Heart right ventricle (tissue), 16 donors: ENCODE results near the gene RASGRP1. TPM values are rescaled to one million over a fixed set of nuclear protein-coding genes. Genes with fewer than 3 reads are reported as not detected.

Source experiments
- ATAC-seq, 8 donors: fragments of 200-7000 bp; cut with Tn5 transposase; one replicate each; pipeline ENCODE4 v1.9.1; 2020; ENCODE audit warnings: mild to moderate bottlenecking in 8 of 8, moderate library complexity in 8 of 8, moderate number of reproducible peaks in 1 of 8
- DNase-seq, 2 donors: peaks; one replicate each; pipeline ENCODE4 v3.0.0-alpha.2; 2020
- H3K27ac ChIP-seq, 10 donors: fragments of 200-600 bp; sonication (generic) in 2 of 10; one replicate each; pipeline versions ENCODE4 v1.5.0 to v1.8.0; 2020 to 2022; ENCODE audit warnings: mild to moderate bottlenecking in 3 of 10
- H3K27me3 ChIP-seq, 7 donors: fragments of 200-600 bp; one replicate each; pipeline ENCODE4 v1.8.0; 2021 to 2022; ENCODE audit warnings: mild to moderate bottlenecking in 2 of 7
- H3K36me3 ChIP-seq, 9 donors: fragments of 200-600 bp; sonication (generic) in 1 of 9; one replicate each; pipeline versions ENCODE4 v1.5.0 to v1.8.0; 2020 to 2022; ENCODE audit warnings: mild to moderate bottlenecking in 2 of 9
- H3K4me1 ChIP-seq, 9 donors: fragments of 200-600 bp; sonication (generic) in 1 of 9; one replicate each; pipeline versions ENCODE4 v1.5.0 to v1.8.0; 2020 to 2022; ENCODE audit warnings: mild to moderate bottlenecking in 4 of 9
- H3K4me3 ChIP-seq, 10 donors: fragments of 200-600 bp; sonication (generic) in 2 of 10; one replicate each; pipeline versions ENCODE4 v1.5.0 to v1.8.0; 2020 to 2022; ENCODE audit warnings: mild to moderate bottlenecking in 7 of 10, moderate library complexity in 2 of 10
- H3K9me3 ChIP-seq, 11 donors: fragments of 200-600 bp in 10 of 11; sonication (generic) in 2 of 11; one replicate each; pipeline versions ENCODE4 v1.5.0 to v1.8.0; 2013 to 2022; ENCODE audit warnings: mild to moderate bottlenecking in 2 of 11, control low read depth in 1 of 11, moderate library complexity in 1 of 11
- CTCF ChIP-seq, 9 donors: fragments of 200-600 bp; sonication (generic) in 2 of 9; IDR thresholded peaks; one replicate each; pipeline versions ENCODE4 v1.5.0 to v1.8.0; 2021 to 2022; ENCODE audit warnings: antibody characterized with exemption in 9 of 9, mild to moderate bottlenecking in 5 of 9, moderate library complexity in 1 of 9
- WGBS, 2 donors: extraction: QIAGEN DNeasy Blood & Tissue Kit; methylation state at CpG; one replicate each; pipeline ENCODE4 v1.1.7; 2013; ENCODE audit warnings: inconsistent platforms in 1 of 2; 5-methylcytosine and 5-hydroxymethylcytosine counted together
- intact Hi-C, 10 donors: fragments of 100-400 bp; cut with DNase I; formaldehyde crosslinking; loops; one replicate each; pipeline versions ENCODE4 v1.11.1 to v1.14.2; 2022
- polyA plus RNA-seq, 2 donors: library from polyadenylated mRNA; stranded (reverse); fragments of 200-250 nt; gene quantifications; one replicate each; pipeline ENCODE4 v1.2.3, GENCODE V29; 2013
- total RNA-seq, 10 donors: library from RNA; stranded (reverse); fragmentation: NEBNext Ultra II Directional in 3 of 10; extraction: Animal tissue kit (Norgen Biotek cat#: 25700) in 3 of 10; gene quantifications; one replicate each; pipeline versions ENCODE4 v1.2.1 to v1.2.4, GENCODE V29; 2021 to 2023
- donor health status: Arrhythmogenic right ventricular cardiomyopathy.
- donor health status: ischemic (EF 13 %, LVEDD 7.1; RV severe dilation, severe dysfunction).
- donor health status: healthy with polysubstance abuse.
- donor health status: DM: no; HTN: yes; CAD: no.
- donor health status: DM: no; HTN: no; CAD: no.
- donor health status: ischemic (EF 25% LVEDD 6.9; RV normal size, moderate dysfunction).
- donor health status: ischemic (EF 25% LVEDD 5.7; RV mildly dilated, moderate dysfunction).
- donor health status: healthy.
- donor health status: DM: yes; HTN: yes; CAD: no.
- donor health status: Ischemic cardiomyopathy.
- donor health status: ischemic (EF 35%, LVEDD 5.7; RV mildly dilated, moderate dysfunction).
- donor health status: nonischemic (EF 11% LVEDD 7.7; RV severe dilation, severe dysfunction).
- donor health status: DM: yes; HTN: yes; CAD: no.
- donor health status: PGD.
- donor health status: ischemic (EF 29% LVEDD 5.4; RV normal size, mild dysfunction).
- donor health status: nonischemic (EF 23%, LVEDD 6.1; RV moderate dilation, normal function).

Gene RASGRP1
- total and polyA plus RNA-seq, 12 donors = 0.04 to 3.0 (median 0.42) TPM; not detected in 1

GRCh38 chr15:38541026-38541425 is 23.6 kb downstream of the RASGRP1 start:
- no peak for TF ChIP-seq CTCF (IDR thresholded peaks at IDR 0.05)
- no peak overlapping the region for H3K4me3 ChIP-seq
- no peak overlapping the region for H3K27ac ChIP-seq
- peaks cover 0 to 14% (median 3%) of the 10 kb centered on the region in 9 donors for H3K4me1 ChIP-seq
- H3K9me3 ChIP-seq = no peaks in the 10 kb centered on the region
- H3K36me3 ChIP-seq = no peaks in the 10 kb centered on the region
- intact Hi-C loops = no loop called here
- H3K27me3 ChIP-seq = peaks cover 0 to under 1% (median 0%) of the 10 kb centered on the region in 7 donors
- DNase-seq = no peak
- ATAC-seq = no peak
- 87 to 91% methylated on average over 7 of the region's 7 CpGs for WGBS, 2 donors

GRCh38 chr15:38540510-38540909 is 24.1 kb downstream of the RASGRP1 start:
- ATAC-seq (no peak), DNase-seq (no peak)
- Histone ChIP-seq H3K9me3 (no peaks in the 10 kb centered on the region), H3K4me1 (peaks cover 0 to 20% (median 8%) of the 10 kb centered on the region in 9 donors), H3K27me3 (no peaks in the 10 kb centered on the region), H3K36me3 (no peaks in the 10 kb centered on the region), H3K27ac (no peak overlapping the region), H3K4me3 (no peak overlapping the region)
- no peak for TF ChIP-seq CTCF (IDR thresholded peaks at IDR 0.05)
- intact Hi-C loops = no loop called here
- 93% methylated on average over 1 of the region's 1 CpG for WGBS, 2 donors

- no peak for ATAC-seq
- peaks cover 0 to 26% (median 13%) of the 10 kb centered on the region in 9 donors for H3K4me1 ChIP-seq
- no peak for DNase-seq
These were observed 25.6 kb downstream of the RASGRP1 start for GRCh38 chr15:38539008-38539343.

GRCh38 chr15:38538328-38539007 is 26.1 kb downstream of the RASGRP1 start:
- Histone ChIP-seq H3K36me3 (no peaks in the 10 kb centered on the region), H3K27me3 (no peaks in the 10 kb centered on the region), H3K27ac (no peak overlapping the region), H3K4me3 (no peak overlapping the region), H3K9me3 (no peaks in the 10 kb centered on the region), H3K4me1 (peaks cover 0 to 26% (median 13%) of the 10 kb centered on the region in 9 donors)
- TF ChIP-seq CTCF (IDR thresholded peaks at IDR 0.05) = no peak
- no peak for ATAC-seq
- WGBS, 2 donors = 88 to 90% methylated on average over 8 of the region's 8 CpGs
- DNase-seq = no peak
- intact Hi-C loops = loop anchor here in 1 of 10 donors (5.0 kb wide), 1 partner anchor 49 kb away; no protein-coding TSS in a partner anchor

More at GRCh38 chr15:38539008-38539343, 25.6 kb downstream of the RASGRP1 start:
- Histone ChIP-seq H3K9me3 (no peaks in the 10 kb centered on the region), H3K27ac (no peak overlapping the region), H3K36me3 (no peaks in the 10 kb centered on the region), H3K4me3 (no peak overlapping the region), H3K27me3 (no peaks in the 10 kb centered on the region)
- intact Hi-C loops = loop anchor here in 1 of 10 donors (5.0 kb wide), 1 partner anchor 48 kb away; no protein-coding TSS in a partner anchor
- no peak for TF ChIP-seq CTCF (IDR thresholded peaks at IDR 0.05)
